ENCODE data around the gene LRRC40. TPM values are rescaled to one million over a fixed set of nuclear protein-coding genes. Genes with fewer than 3 reads are reported as not detected.
"Not testable (repeated sequence)": the region's sequence is repeated elsewhere in the genome, so short reads cannot be mapped to it uniquely, and the experiment has no call there.

LRRC40 gene
- total RNA-seq, 3 donors from 2014 or later: 16.5 to 19.2 (median 16.9) TPM

GRCh38 chr1:70185181-70185580 is 20.2 kb downstream of the LRRC40 start:
- not testable (repeated sequence) for H3K27me3 Mint-ChIP-seq (ENCODE audit: low read depth); ATAC-seq; DNase-seq; H3K4me3 Mint-ChIP-seq; H3K4me1 Mint-ChIP-seq (ENCODE audit: low read depth); H3K9me3 Mint-ChIP-seq
- H3K36me3 Mint-ChIP-seq (ENCODE audit: insufficient read depth): peaks cover 22% of the 10 kb centered on the region

- no peaks in the 10 kb centered on the region for H3K27me3 Mint-ChIP-seq (ENCODE audit: low read depth)
- H3K36me3 Mint-ChIP-seq (ENCODE audit: insufficient read depth): peaks cover 34% of the 10 kb centered on the region
- H3K4me3 Mint-ChIP-seq: no peak overlapping the region
- no peak for DNase-seq
- H3K4me1 Mint-ChIP-seq (ENCODE audit: low read depth): peaks cover 3% of the 10 kb centered on the region
- no peaks in the 10 kb centered on the region for H3K9me3 Mint-ChIP-seq
- ATAC-seq: peak in 1 of 2 donors; percentile 10
Observed at GRCh38 chr1:70171512-70171911, 33.9 kb downstream of the LRRC40 start.

GRCh38 chr1:70169018-70169839 is 36.1 kb downstream of the LRRC40 start:
- H3K4me3 Mint-ChIP-seq: no peak overlapping the region
- ATAC-seq: peak in 1 of 2 donors; percentile 18

GRCh38 chr1:70168283-70168682 is 37.1 kb downstream of the LRRC40 start:
- Mint-ChIP-seq H3K9me3 (no peaks in the 10 kb centered on the region), H3K36me3 (ENCODE audit: insufficient read depth) (peaks cover 35% of the 10 kb centered on the region), H3K27me3 (ENCODE audit: low read depth) (no peaks in the 10 kb centered on the region), H3K4me1 (ENCODE audit: low read depth) (peaks cover 3% of the 10 kb centered on the region), H3K4me3 (no peak overlapping the region)
- no peak for DNase-seq
- no peak for ATAC-seq

More at GRCh38 chr1:70169018-70169839, 36.1 kb downstream of the LRRC40 start:
- peaks cover 3% of the 10 kb centered on the region for H3K4me1 Mint-ChIP-seq (ENCODE audit: low read depth)
- H3K27me3 Mint-ChIP-seq (ENCODE audit: low read depth): no peaks in the 10 kb centered on the region
- peaks cover 37% of the 10 kb centered on the region for H3K36me3 Mint-ChIP-seq (ENCODE audit: insufficient read depth)
- H3K9me3 Mint-ChIP-seq: no peaks in the 10 kb centered on the region
- DNase-seq: no peak

- Mint-ChIP-seq H3K4me3 (no peak overlapping the region), H3K36me3 (ENCODE audit: insufficient read depth) (peaks cover 33% of the 10 kb centered on the region), H3K27me3 (ENCODE audit: low read depth) (no peaks in the 10 kb centered on the region), H3K9me3 (no peaks in the 10 kb centered on the region), H3K4me1 (ENCODE audit: low read depth) (no peaks in the 10 kb centered on the region)
- no peak for ATAC-seq
- DNase-seq: no peak
Observed at GRCh38 chr1:70164350-70164749, 41.0 kb downstream of the LRRC40 start.

GRCh38 chr1:70156529-70157120 is 48.8 kb downstream of the LRRC40 start:
- Mint-ChIP-seq H3K4me3 (no peak overlapping the region), H3K27me3 (ENCODE audit: low read depth) (no peaks in the 10 kb centered on the region), H3K4me1 (ENCODE audit: low read depth) (no peaks in the 10 kb centered on the region), H3K36me3 (ENCODE audit: insufficient read depth) (peaks cover 20% of the 10 kb centered on the region), H3K9me3 (no peaks in the 10 kb centered on the region)
- DNase-seq: no peak
- peak; percentile 77 to 85 for ATAC-seq

GRCh38 chr1:70153739-70154138 is 51.6 kb downstream of the LRRC40 start:
- DNase-seq (no peak), ATAC-seq (no peak)
- Mint-ChIP-seq H3K4me3 (no peak overlapping the region), H3K4me1 (ENCODE audit: low read depth) (no peaks in the 10 kb centered on the region), H3K9me3 (no peaks in the 10 kb centered on the region), H3K27me3 (ENCODE audit: low read depth) (no peaks in the 10 kb centered on the region), H3K36me3 (ENCODE audit: insufficient read depth) (peaks cover 20% of the 10 kb centered on the region)

GRCh38 chr1:70150444-70150843 is 54.9 kb downstream of the LRRC40 start:
- no peak overlapping the region for H3K4me3 Mint-ChIP-seq
- H3K9me3 Mint-ChIP-seq: no peaks in the 10 kb centered on the region
- DNase-seq (no peak), ATAC-seq (no peak)
- H3K36me3 Mint-ChIP-seq (ENCODE audit: insufficient read depth): peaks cover 26% of the 10 kb centered on the region
- no peaks in the 10 kb centered on the region for H3K4me1 Mint-ChIP-seq (ENCODE audit: low read depth)
- H3K27me3 Mint-ChIP-seq (ENCODE audit: low read depth): no peaks in the 10 kb centered on the region

- Mint-ChIP-seq H3K36me3 (ENCODE audit: insufficient read depth) (peaks cover 18% of the 10 kb centered on the region), H3K27me3 (ENCODE audit: low read depth) (no peaks in the 10 kb centered on the region), H3K9me3 (no peaks in the 10 kb centered on the region), H3K4me3 (no peak overlapping the region), H3K4me1 (ENCODE audit: low read depth) (no peaks in the 10 kb centered on the region)
- no peak for DNase-seq
- no peak for ATAC-seq
Observed at GRCh38 chr1:70146488-70146887, 58.9 kb downstream of the LRRC40 start.

- no peaks in the 10 kb centered on the region for H3K4me1 Mint-ChIP-seq (ENCODE audit: low read depth)
- ATAC-seq (no peak), DNase-seq (no peak)
- H3K27me3 Mint-ChIP-seq (ENCODE audit: low read depth): no peaks in the 10 kb centered on the region
- no peaks in the 10 kb centered on the region for H3K9me3 Mint-ChIP-seq
- no peak overlapping the region for H3K4me3 Mint-ChIP-seq
- H3K36me3 Mint-ChIP-seq (ENCODE audit: insufficient read depth): peaks cover 4% of the 10 kb centered on the region
Observed at GRCh38 chr1:70143048-70143659, 62.2 kb downstream of the LRRC40 start.

- no peaks in the 10 kb centered on the region for H3K4me1 Mint-ChIP-seq (ENCODE audit: low read depth)
- H3K9me3 Mint-ChIP-seq: no peaks in the 10 kb centered on the region
- H3K36me3 Mint-ChIP-seq (ENCODE audit: insufficient read depth): no peaks in the 10 kb centered on the region
- DNase-seq (no peak), ATAC-seq (no peak)
- no peaks in the 10 kb centered on the region for H3K27me3 Mint-ChIP-seq (ENCODE audit: low read depth)
- no peak overlapping the region for H3K4me3 Mint-ChIP-seq
Observed at GRCh38 chr1:70142075-70142474, 63.3 kb downstream of the LRRC40 start.

- no peaks in the 10 kb centered on the region for H3K27me3 Mint-ChIP-seq (ENCODE audit: low read depth)
- H3K36me3 Mint-ChIP-seq (ENCODE audit: insufficient read depth): no peaks in the 10 kb centered on the region
- ATAC-seq (no peak), DNase-seq (no peak)
- H3K4me1 Mint-ChIP-seq (ENCODE audit: low read depth): no peaks in the 10 kb centered on the region
- no peaks in the 10 kb centered on the region for H3K9me3 Mint-ChIP-seq
- H3K4me3 Mint-ChIP-seq: no peak overlapping the region
Observed at GRCh38 chr1:70140894-70141293, 64.5 kb downstream of the LRRC40 start.

GRCh38 chr1:70140343-70140742 is 65.0 kb downstream of the LRRC40 start:
- ATAC-seq: no peak
- no peak for DNase-seq
- Mint-ChIP-seq H3K9me3 (no peaks in the 10 kb centered on the region), H3K4me1 (ENCODE audit: low read depth) (no peaks in the 10 kb centered on the region), H3K4me3 (no peak overlapping the region), H3K36me3 (ENCODE audit: insufficient read depth) (no peaks in the 10 kb centered on the region), H3K27me3 (ENCODE audit: low read depth) (no peaks in the 10 kb centered on the region)

- ATAC-seq: no peak
- Mint-ChIP-seq H3K36me3 (ENCODE audit: insufficient read depth) (no peaks in the 10 kb centered on the region), H3K9me3 (no peaks in the 10 kb centered on the region), H3K4me1 (ENCODE audit: low read depth) (no peaks in the 10 kb centered on the region), H3K4me3 (no peak overlapping the region), H3K27me3 (ENCODE audit: low read depth) (peaks cover 4% of the 10 kb centered on the region)
- DNase-seq: no peak
Observed at GRCh38 chr1:70134148-70134547, 71.2 kb downstream of the LRRC40 start.

- DNase-seq (no peak), ATAC-seq (no peak)
- H3K36me3 Mint-ChIP-seq (ENCODE audit: insufficient read depth): no peaks in the 10 kb centered on the region
- no peaks in the 10 kb centered on the region for H3K9me3 Mint-ChIP-seq
- peaks cover 12% of the 10 kb centered on the region for H3K27me3 Mint-ChIP-seq (ENCODE audit: low read depth)
- no peak overlapping the region for H3K4me3 Mint-ChIP-seq
- H3K4me1 Mint-ChIP-seq (ENCODE audit: low read depth): no peaks in the 10 kb centered on the region
Observed at GRCh38 chr1:70117046-70117445, 88.3 kb downstream of the LRRC40 start.

Data from activated T-cell treated with anti-CD3 and anti-CD28 coated beads, Interleukin-2, amount 50 U/mL, for 4 hours (primary cell).